HCT116 (cell line): Measurements from ENCODE around the gene ZNF787. TPM values are rescaled to one million over a fixed set of nuclear protein-coding genes. Genes with fewer than 3 reads are reported as not detected.

Experiments
- ATAC-seq: fragments of 200-7000 bp; cut with Tn5 transposase; 2 replicates; pipeline ENCODE4 v1.9.1; 2020; ENCODE audit warnings: mild to moderate bottlenecking, moderate library complexity
- BruUV-seq: library from RNA; stranded (reverse); fragments of 400-500 nt; replicated peaks from 2 replicates; lab custom pipeline; 2021; lab: Mats Ljungman, UMichigan
- CTCF ChIA-PET: fragments of 300-600 bp; sonication (Branson Sonifier 250); formaldehyde crosslinking; loops from one replicate; lab custom pipeline; 2021; ENCODE audit warnings: antibody characterized with exemption; lab: Charles Lee
- POLR2A ChIA-PET: fragments of 300-600, 350-600 bp; sonication (Branson Sonifier 250); formaldehyde crosslinking; loops from one replicate; lab custom pipeline; 2021; ENCODE audit warnings: antibody characterized with exemption; lab: Charles Lee
- RAD21 ChIA-PET, 2 experiments: fragments of 300-600 bp; sonication (Branson Sonifier 250); formaldehyde crosslinking; loops; one replicate each; lab custom pipeline; 2023; ENCODE audit warnings: low total read pairs in 2 of 2; ENCODE audit not compliant: uncharacterized antibody in 2 of 2, unreplicated experiment in 2 of 2, low non-redundant PET in 1 of 2; lab: Charles Lee
- DNase-seq: peaks from one replicate; pipeline ENCODE4 v3.0.0-alpha.2; 2010; ENCODE audit warnings: low read depth, low spot score
- H2AFZ ChIP-seq: fragments of 200-600 bp; shearing (Covaris generic), sonication (generic); 2 replicates; pipeline ENCODE4 v1.6.1; 2017; ENCODE audit warnings: low read depth, mixed run types, mixed read lengths, antibody characterized with exemption, low read length; ENCODE audit not compliant: poor library complexity, severe bottlenecking
- H3K27ac ChIP-seq: 2 replicates; pipeline ENCODE4 v1.5.1; 2012; ENCODE audit warnings: low read depth, low read length
- H3K27me3 ChIP-seq: fragments of 200-600 bp; sonication (generic); 2 replicates; pipeline ENCODE4 v1.6.1; 2016; ENCODE audit warnings: mixed run types, low read length, mixed read lengths; ENCODE audit not compliant: insufficient read depth
- H3K36me3 ChIP-seq, 2 experiments: fragments of 200-500 bp in 1 of 2; fragments of 200-600 bp in 1 of 2; sonication (Bioruptor generic) in 1 of 2; sonication (generic) in 1 of 2; 2 replicates each; pipeline versions ENCODE4 v1.5.1 to v1.6.1; 2014 to 2016; ENCODE audit warnings: low read length in 2 of 2, inconsistent platforms in 1 of 2, mixed read lengths in 1 of 2, mixed run types in 1 of 2; ENCODE audit not compliant: insufficient read depth in 2 of 2, control insufficient read depth in 1 of 2
- H3K4me1 ChIP-seq, 2 experiments: fragments of 200-600 bp in 1 of 2; sonication (generic) in 1 of 2; 2 replicates each; pipeline versions ENCODE4 v1.5.1 to v1.6.1; 2012 to 2017; ENCODE audit warnings: low read length in 2 of 2, inconsistent platforms in 1 of 2, mild to moderate bottlenecking in 1 of 2, mixed read lengths in 1 of 2, mixed run types in 1 of 2, moderate library complexity in 1 of 2; ENCODE audit not compliant: insufficient read depth in 2 of 2, control insufficient read depth in 1 of 2
- H3K4me2 ChIP-seq: fragments of 200-600 bp; sonication (generic); 2 replicates; pipeline ENCODE4 v1.6.1; 2017; ENCODE audit warnings: mixed run types, low read length, mixed read lengths
- H3K4me3 ChIP-seq, 2 experiments: fragments of 200-600 bp in 1 of 2; sonication (generic) in 1 of 2; replicated peaks in 1 of 2; 2 replicates each; pipeline ENCODE4 v1.5.1; 2011 to 2016; ENCODE audit warnings: low read length in 2 of 2, control low read depth in 1 of 2, low read depth in 1 of 2, mild to moderate bottlenecking in 1 of 2, mixed read lengths in 1 of 2, mixed run types in 1 of 2
- H3K79me2 ChIP-seq: fragments of 200-600 bp; sonication (generic); 2 replicates; pipeline ENCODE4 v1.6.1; 2017; ENCODE audit warnings: mild to moderate bottlenecking, mixed run types, low read length, moderate library complexity, mixed read lengths; ENCODE audit not compliant: insufficient read depth
- H3K9ac ChIP-seq: fragments of 200-600 bp; sonication (generic); 2 replicates; pipeline ENCODE4 v1.6.1; 2016; ENCODE audit warnings: low read length, mixed read lengths
- H3K9me2 ChIP-seq: fragments of 200-600 bp; sonication (generic), shearing (Covaris generic); 2 replicates; pipeline ENCODE4 v1.6.1; 2017; ENCODE audit warnings: mixed run types, mild to moderate bottlenecking, moderate library complexity; ENCODE audit not compliant: insufficient read depth
- H3K9me3 ChIP-seq, 2 experiments: fragments of 200-500 bp in 1 of 2; fragments of 200-600 bp in 1 of 2; sonication (Bioruptor generic) in 1 of 2; sonication (generic) in 1 of 2; 2 replicates each; pipeline ENCODE4 v1.6.1; 2014 to 2017; ENCODE audit warnings: low read length in 2 of 2, mixed read lengths in 2 of 2, inconsistent platforms in 1 of 2, low read depth in 1 of 2, mild to moderate bottlenecking in 1 of 2, mixed run types in 1 of 2, moderate library complexity in 1 of 2; ENCODE audit not compliant: control insufficient read depth in 1 of 2, insufficient read depth in 1 of 2
- H4K20me1 ChIP-seq: fragments of 200-600 bp; sonication (generic), shearing (Covaris generic); 2 replicates; pipeline ENCODE4 v1.6.1; 2017; ENCODE audit warnings: mixed run types, mild to moderate bottlenecking, moderate library complexity; ENCODE audit not compliant: insufficient read depth
- EZH2 ChIP-seq: fragments of 200-600 bp; sonication (generic); IDR thresholded peaks from 2 replicates; pipeline ENCODE4 v1.6.1; 2017; ENCODE audit warnings: antibody characterized with exemption, mixed run types
- FOSL1 ChIP-seq: IDR thresholded peaks from 2 replicates; pipeline ENCODE4 v1.6.1; 2012; ENCODE audit warnings: low read depth
- POLR2AphosphoS5 ChIP-seq: IDR thresholded peaks from 2 replicates; pipeline ENCODE4 v1.6.1; 2011; ENCODE audit warnings: mild to moderate bottlenecking, low read depth, low read length, moderate library complexity
- RAD21 ChIP-seq: IDR thresholded peaks from 2 replicates; pipeline ENCODE4 v1.6.1; 2012; ENCODE audit warnings: low read depth, mild to moderate bottlenecking
- SIN3A ChIP-seq: IDR thresholded peaks from 2 replicates; pipeline ENCODE4 v1.6.1; 2012; ENCODE audit warnings: low read depth
- YY1 ChIP-seq: IDR thresholded peaks from 2 replicates; pipeline ENCODE4 v1.6.1; 2011; ENCODE audit warnings: low read length, low read depth, moderate library complexity, mild to moderate bottlenecking; ENCODE audit not compliant: insufficient replicate concordance; ENCODE audit errors: extremely low read depth
- ZFX ChIP-seq: fragments of 450-650 bp; IDR thresholded peaks from 2 replicates; pipeline ENCODE4 v1.6.1; 2017
- ZNF274 ChIP-seq: fragments of 200-500 bp; sonication (Bioruptor generic); IDR thresholded peaks from 2 replicates; pipeline ENCODE4 v1.6.1; 2014; ENCODE audit warnings: mild to moderate bottlenecking, low read depth, low read length, inconsistent platforms
- intact Hi-C: fragments of 100-400 bp; cut with micrococcal nuclease; formaldehyde crosslinking; loops from 2 replicates; pipeline ENCODE4 v1.10.0; 2022
- total RNA-seq: library from RNA; stranded (reverse); gene quantifications from one replicate; pipeline ENCODE4 v1.2.1, GENCODE V29; 2021; ENCODE audit not compliant: unreplicated experiment
- TF ChIP-seq, protein P1 (sequence below), 3 experiments: fragments of 200-600 bp in 1 of 3; sonication (generic) in 1 of 3; IDR thresholded peaks in 2 of 3; conservative IDR thresholded peaks in 1 of 3; 2 replicates each; pipeline ENCODE4 v1.5.1; 2012 to 2017; ENCODE audit warnings: low read depth in 2 of 3, low read length in 2 of 3, antibody characterized with exemption in 1 of 3, borderline replicate concordance in 1 of 3, control low read depth in 1 of 3, mild to moderate bottlenecking in 1 of 3, mixed read lengths in 1 of 3, mixed run types in 1 of 3, moderate library complexity in 1 of 3; ENCODE audit not compliant: insufficient read depth in 1 of 3
- TF ChIP-seq, protein P2 (sequence below): IDR thresholded peaks from 2 replicates; pipeline ENCODE4 v1.6.1; 2012; ENCODE audit warnings: low read depth
- TF ChIP-seq, protein P3 (sequence below): IDR thresholded peaks from 2 replicates; pipeline ENCODE4 v1.6.1; 2012

The ZNF787 gene
- total RNA-seq, 1 experiment from 2014 or later: 40.3 TPM

DNA sequence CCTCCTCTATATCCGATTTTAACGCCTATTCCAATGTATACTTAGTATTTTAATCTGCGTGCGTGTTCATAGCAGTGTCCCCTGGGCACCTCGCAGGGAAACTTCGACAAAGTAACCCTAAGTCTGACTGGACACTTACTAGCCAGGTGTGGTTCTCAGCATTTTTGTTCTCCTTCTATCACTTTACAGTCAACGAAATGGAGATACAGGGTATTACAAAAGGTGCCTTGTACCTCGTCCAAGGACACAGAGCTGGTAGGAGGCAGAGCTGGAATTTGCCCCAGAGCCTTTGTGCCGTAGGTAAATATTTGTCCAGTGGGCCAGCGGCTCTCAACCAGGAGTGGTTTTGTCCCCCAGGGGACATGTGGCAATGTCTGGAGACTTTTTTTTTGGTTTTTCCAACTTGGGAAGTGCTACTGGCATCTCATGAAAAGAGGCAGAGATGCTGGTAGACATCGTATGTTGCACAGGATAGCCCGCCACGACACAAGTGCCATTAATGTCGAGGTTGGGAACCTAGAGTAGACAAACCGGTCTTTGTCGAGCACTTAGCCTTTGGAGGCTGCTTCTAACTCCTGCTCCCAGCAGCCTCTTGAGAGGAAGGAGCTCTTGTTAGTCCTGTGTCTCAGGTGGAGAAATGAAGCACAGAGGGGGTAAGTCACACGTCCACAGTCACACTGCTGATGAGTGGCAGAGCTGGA, 21.1 kb upstream of the ZNF787 start:
- Histone ChIP-seq H3K4me3 (peak overlapping the region in 1 of 2 experiments; percentile 72; a peak in 1 of 4 replicates), H3K9me2 (no peaks in the 10 kb centered on the region), H3K27ac (no peak overlapping the region), H3K9me3 (no peaks in the 10 kb centered on the region), H3K36me3 (no peaks in the 10 kb centered on the region), H3K9ac (no peak overlapping the region), H3K27me3 (no peaks in the 10 kb centered on the region), H4K20me1 (no peaks in the 10 kb centered on the region), H3K4me1 (peaks cover 6 to 12% of the 10 kb centered on the region in 2 experiments), H2AFZ (no peak overlapping the region), H3K79me2 (no peaks in the 10 kb centered on the region; the same call in 1 of the 2 replicates), H3K4me2 (peak overlapping the region; percentile 96)
- RAD21 ChIA-PET: no interaction called here
- POLR2A ChIA-PET: no interaction called here
- DNase-seq: no peak
- TSS peak; percentile 34 for BruUV-seq
- ATAC-seq: no peak
- TF ChIP-seq, protein P1, sequence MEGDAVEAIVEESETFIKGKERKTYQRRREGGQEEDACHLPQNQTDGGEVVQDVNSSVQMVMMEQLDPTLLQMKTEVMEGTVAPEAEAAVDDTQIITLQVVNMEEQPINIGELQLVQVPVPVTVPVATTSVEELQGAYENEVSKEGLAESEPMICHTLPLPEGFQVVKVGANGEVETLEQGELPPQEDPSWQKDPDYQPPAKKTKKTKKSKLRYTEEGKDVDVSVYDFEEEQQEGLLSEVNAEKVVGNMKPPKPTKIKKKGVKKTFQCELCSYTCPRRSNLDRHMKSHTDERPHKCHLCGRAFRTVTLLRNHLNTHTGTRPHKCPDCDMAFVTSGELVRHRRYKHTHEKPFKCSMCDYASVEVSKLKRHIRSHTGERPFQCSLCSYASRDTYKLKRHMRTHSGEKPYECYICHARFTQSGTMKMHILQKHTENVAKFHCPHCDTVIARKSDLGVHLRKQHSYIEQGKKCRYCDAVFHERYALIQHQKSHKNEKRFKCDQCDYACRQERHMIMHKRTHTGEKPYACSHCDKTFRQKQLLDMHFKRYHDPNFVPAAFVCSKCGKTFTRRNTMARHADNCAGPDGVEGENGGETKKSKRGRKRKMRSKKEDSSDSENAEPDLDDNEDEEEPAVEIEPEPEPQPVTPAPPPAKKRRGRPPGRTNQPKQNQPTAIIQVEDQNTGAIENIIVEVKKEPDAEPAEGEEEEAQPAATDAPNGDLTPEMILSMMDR (IDR thresholded peaks at IDR 0.05 in 2 of 3, conservative IDR thresholded peaks at IDR 0.05 in 1 of 3; ENCODE audit: borderline replicate concordance in 1 of 3, insufficient read depth in 1 of 3, low read depth in 2 of 3, low read length in 2 of 3): no peak
- TF ChIP-seq SIN3A (no peak), POLR2AphosphoS5 (no peak), YY1 (no peak), ZFX (no peak), EZH2 (no peak), RAD21 (no peak), ZNF274 (no peak), FOSL1 (no peak)
- TF ChIP-seq, protein P2, sequence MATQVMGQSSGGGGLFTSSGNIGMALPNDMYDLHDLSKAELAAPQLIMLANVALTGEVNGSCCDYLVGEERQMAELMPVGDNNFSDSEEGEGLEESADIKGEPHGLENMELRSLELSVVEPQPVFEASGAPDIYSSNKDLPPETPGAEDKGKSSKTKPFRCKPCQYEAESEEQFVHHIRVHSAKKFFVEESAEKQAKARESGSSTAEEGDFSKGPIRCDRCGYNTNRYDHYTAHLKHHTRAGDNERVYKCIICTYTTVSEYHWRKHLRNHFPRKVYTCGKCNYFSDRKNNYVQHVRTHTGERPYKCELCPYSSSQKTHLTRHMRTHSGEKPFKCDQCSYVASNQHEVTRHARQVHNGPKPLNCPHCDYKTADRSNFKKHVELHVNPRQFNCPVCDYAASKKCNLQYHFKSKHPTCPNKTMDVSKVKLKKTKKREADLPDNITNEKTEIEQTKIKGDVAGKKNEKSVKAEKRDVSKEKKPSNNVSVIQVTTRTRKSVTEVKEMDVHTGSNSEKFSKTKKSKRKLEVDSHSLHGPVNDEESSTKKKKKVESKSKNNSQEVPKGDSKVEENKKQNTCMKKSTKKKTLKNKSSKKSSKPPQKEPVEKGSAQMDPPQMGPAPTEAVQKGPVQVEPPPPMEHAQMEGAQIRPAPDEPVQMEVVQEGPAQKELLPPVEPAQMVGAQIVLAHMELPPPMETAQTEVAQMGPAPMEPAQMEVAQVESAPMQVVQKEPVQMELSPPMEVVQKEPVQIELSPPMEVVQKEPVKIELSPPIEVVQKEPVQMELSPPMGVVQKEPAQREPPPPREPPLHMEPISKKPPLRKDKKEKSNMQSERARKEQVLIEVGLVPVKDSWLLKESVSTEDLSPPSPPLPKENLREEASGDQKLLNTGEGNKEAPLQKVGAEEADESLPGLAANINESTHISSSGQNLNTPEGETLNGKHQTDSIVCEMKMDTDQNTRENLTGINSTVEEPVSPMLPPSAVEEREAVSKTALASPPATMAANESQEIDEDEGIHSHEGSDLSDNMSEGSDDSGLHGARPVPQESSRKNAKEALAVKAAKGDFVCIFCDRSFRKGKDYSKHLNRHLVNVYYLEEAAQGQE: no peak
- TF ChIP-seq, protein P3, sequence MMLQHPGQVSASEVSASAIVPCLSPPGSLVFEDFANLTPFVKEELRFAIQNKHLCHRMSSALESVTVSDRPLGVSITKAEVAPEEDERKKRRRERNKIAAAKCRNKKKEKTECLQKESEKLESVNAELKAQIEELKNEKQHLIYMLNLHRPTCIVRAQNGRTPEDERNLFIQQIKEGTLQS: no peak
- CTCF ChIA-PET: interaction anchor here (1.8 kb wide), 1 partner anchor 30 kb away, joined by 4 read pairs; no protein-coding TSS in a partner anchor
- intact Hi-C loops: no loop called here
